WTC11 (cell line): ENCODE results near the gene NOL4L. TPM values are rescaled to one million over a fixed set of nuclear protein-coding genes. Genes with fewer than 3 reads are reported as not detected.

Experiments used
- ATAC-seq: fragments of 200-7000 bp; cut with Tn5 transposase; 2 replicates; pipeline ENCODE4 v1.10.0; 2021; ENCODE audit warnings: mild to moderate bottlenecking, moderate library complexity
- CTCF ChIA-PET: fragments of 300-600 bp; sonication (Branson Sonifier 250); formaldehyde crosslinking; loops from one replicate; lab custom pipeline; 2021; ENCODE audit warnings: antibody characterized with exemption; lab: Charles Lee
- POLR2A ChIA-PET: fragments of 350-600 bp; sonication (Branson Sonifier 250); formaldehyde crosslinking; loops from one replicate; lab custom pipeline; 2021; ENCODE audit warnings: antibody characterized with exemption; lab: Charles Lee
- DNase-seq: peaks from one replicate; pipeline ENCODE4 v3.0.0; 2021; ENCODE audit warnings: low spot score
- H3K27ac Mint-ChIP-seq: 2 replicates; pipeline ENCODE4 v1.8.0; 2021; ENCODE audit warnings: mixed read lengths
- H3K27me3 Mint-ChIP-seq: 2 replicates; pipeline ENCODE4 v1.8.0; 2021; ENCODE audit warnings: low read depth, mild to moderate bottlenecking, moderate library complexity, mixed read lengths
- H3K36me3 Mint-ChIP-seq: 2 replicates; pipeline ENCODE4 v1.8.0; 2021; ENCODE audit warnings: mixed read lengths
- H3K4me1 Mint-ChIP-seq: 2 replicates; pipeline ENCODE4 v1.8.0; 2022; ENCODE audit warnings: mixed read lengths
- H3K4me3 Mint-ChIP-seq: 2 replicates; pipeline ENCODE4 v1.8.0; 2021; ENCODE audit warnings: mild to moderate bottlenecking, moderate library complexity, mixed read lengths
- H3K9me3 Mint-ChIP-seq: 2 replicates; pipeline ENCODE4 v1.8.0; 2021; ENCODE audit warnings: mixed read lengths
- E2F4 ChIP-seq: sonication (generic); formaldehyde crosslinking; IDR thresholded peaks from 2 replicates; pipeline ENCODE4 v1.8.1; 2022; ENCODE audit warnings: low read depth, mild to moderate bottlenecking, moderate library complexity, missing genetic modification reagents, borderline replicate concordance
- FOXK1 ChIP-seq: sonication (generic); formaldehyde crosslinking; IDR thresholded peaks from 2 replicates; pipeline ENCODE4 v1.8.0; 2022; ENCODE audit warnings: mild to moderate bottlenecking, moderate library complexity, missing genetic modification reagents
- HMGA2 ChIP-seq: fragments of 250-450 bp; sonication (Bioruptor Pico); IDR thresholded peaks from 2 replicates; pipeline ENCODE4 v1.4.0; 2021; ENCODE audit warnings: mild to moderate bottlenecking, moderate library complexity
- IRF1 ChIP-seq: sonication (generic); formaldehyde crosslinking; IDR thresholded peaks from 2 replicates; pipeline ENCODE4 v1.8.0; 2023; ENCODE audit warnings: missing genetic modification reagents
- JUN ChIP-seq: sonication (generic); formaldehyde crosslinking; IDR thresholded peaks from 2 replicates; pipeline ENCODE4 v1.8.0; 2023; ENCODE audit warnings: mild to moderate bottlenecking, missing genetic modification reagents
- MXD4 ChIP-seq: fragments of 250-450 bp; sonication (Bioruptor Pico); IDR thresholded peaks from 2 replicates; pipeline ENCODE4 v1.8.0; 2021; ENCODE audit warnings: mild to moderate bottlenecking, moderate library complexity, borderline replicate concordance
- NFATC4 ChIP-seq: fragments of 250-450 bp; sonication (Bioruptor Pico); IDR thresholded peaks from 2 replicates; pipeline ENCODE4 v1.9.0; 2021; ENCODE audit warnings: mild to moderate bottlenecking
- SMAD3 ChIP-seq: sonication (generic); formaldehyde crosslinking; IDR thresholded peaks from 2 replicates; pipeline ENCODE4 v1.8.0; 2022; ENCODE audit warnings: missing genetic modification reagents, mild to moderate bottlenecking, borderline replicate concordance
- ZNF121 ChIP-seq: sonication (generic); formaldehyde crosslinking; IDR thresholded peaks from 2 replicates; pipeline ENCODE4 v1.8.0; 2023; ENCODE audit warnings: missing genetic modification reagents
- ZNF416 ChIP-seq: fragments of 250-450 bp; sonication (Bioruptor Pico); IDR thresholded peaks from 2 replicates; pipeline ENCODE4 v1.9.0; 2021; ENCODE audit warnings: mild to moderate bottlenecking, inconsistent platforms
- ZNF423 ChIP-seq: fragments of 250-450 bp; sonication (Bioruptor Pico); IDR thresholded peaks from 2 replicates; pipeline ENCODE4 v2.1.2; 2022; ENCODE audit warnings: mild to moderate bottlenecking, moderate library complexity
- total RNA-seq: library from RNA; stranded (reverse); gene quantifications from 3 replicates; pipeline ENCODE4 v1.2.3, GENCODE V29; 2021
- TF ChIP-seq, protein P1 (sequence below): sonication (generic); formaldehyde crosslinking; IDR thresholded peaks from 2 replicates; pipeline ENCODE4 v1.8.1; 2022; ENCODE audit warnings: low read depth, missing genetic modification reagents, borderline replicate concordance
- TF ChIP-seq, protein P2 (sequence below): sonication (generic); formaldehyde crosslinking; IDR thresholded peaks from 2 replicates; pipeline ENCODE4 v1.8.0; 2023; ENCODE audit warnings: missing genetic modification reagents, mild to moderate bottlenecking, borderline replicate concordance
- TF ChIP-seq, protein P3 (sequence below): sonication (generic); formaldehyde crosslinking; IDR thresholded peaks from 2 replicates; pipeline ENCODE4 v1.8.1; 2022; ENCODE audit warnings: missing genetic modification reagents, borderline replicate concordance
- TF ChIP-seq, protein P4 (sequence below): fragments of 250-450 bp; sonication (Bioruptor Pico); IDR thresholded peaks from 2 replicates; pipeline ENCODE4 v1.8.0; 2021; ENCODE audit warnings: mild to moderate bottlenecking

NOL4L gene
- total RNA-seq, 1 experiment from 2014 or later, result 29.0 TPM

GRCh38 chr20:32612351-32613191 is 27.4 kb upstream of the NOL4L start:
- POLR2A ChIA-PET, result no interaction called here
- Mint-ChIP-seq H3K4me1 (peaks cover 10% of the 10 kb centered on the region), H3K27ac (no peak overlapping the region)
- CTCF ChIA-PET, result interaction anchor here (1.2 kb wide), 1 partner anchor 53 kb away, joined by 3 read pairs; no protein-coding TSS in a partner anchor
- no peak for DNase-seq
- TF ChIP-seq ZNF423 (CRISPR knock-in tag), result no peak
- TF ChIP-seq ZNF416 (CRISPR knock-in tag), result no peak
- no peak for TF ChIP-seq E2F4
- TF ChIP-seq, protein P1, sequence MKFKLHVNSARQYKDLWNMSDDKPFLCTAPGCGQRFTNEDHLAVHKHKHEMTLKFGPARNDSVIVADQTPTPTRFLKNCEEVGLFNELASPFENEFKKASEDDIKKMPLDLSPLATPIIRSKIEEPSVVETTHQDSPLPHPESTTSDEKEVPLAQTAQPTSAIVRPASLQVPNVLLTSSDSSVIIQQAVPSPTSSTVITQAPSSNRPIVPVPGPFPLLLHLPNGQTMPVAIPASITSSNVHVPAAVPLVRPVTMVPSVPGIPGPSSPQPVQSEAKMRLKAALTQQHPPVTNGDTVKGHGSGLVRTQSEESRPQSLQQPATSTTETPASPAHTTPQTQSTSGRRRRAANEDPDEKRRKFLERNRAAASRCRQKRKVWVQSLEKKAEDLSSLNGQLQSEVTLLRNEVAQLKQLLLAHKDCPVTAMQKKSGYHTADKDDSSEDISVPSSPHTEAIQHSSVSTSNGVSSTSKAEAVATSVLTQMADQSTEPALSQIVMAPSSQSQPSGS (CRISPR knock-in tag), result no peak
- no peak for TF ChIP-seq JUN
- TF ChIP-seq FOXK1 (CRISPR knock-in tag), result no peak
- no peak for TF ChIP-seq SMAD3 (CRISPR knock-in tag)
- TF ChIP-seq, protein P2, sequence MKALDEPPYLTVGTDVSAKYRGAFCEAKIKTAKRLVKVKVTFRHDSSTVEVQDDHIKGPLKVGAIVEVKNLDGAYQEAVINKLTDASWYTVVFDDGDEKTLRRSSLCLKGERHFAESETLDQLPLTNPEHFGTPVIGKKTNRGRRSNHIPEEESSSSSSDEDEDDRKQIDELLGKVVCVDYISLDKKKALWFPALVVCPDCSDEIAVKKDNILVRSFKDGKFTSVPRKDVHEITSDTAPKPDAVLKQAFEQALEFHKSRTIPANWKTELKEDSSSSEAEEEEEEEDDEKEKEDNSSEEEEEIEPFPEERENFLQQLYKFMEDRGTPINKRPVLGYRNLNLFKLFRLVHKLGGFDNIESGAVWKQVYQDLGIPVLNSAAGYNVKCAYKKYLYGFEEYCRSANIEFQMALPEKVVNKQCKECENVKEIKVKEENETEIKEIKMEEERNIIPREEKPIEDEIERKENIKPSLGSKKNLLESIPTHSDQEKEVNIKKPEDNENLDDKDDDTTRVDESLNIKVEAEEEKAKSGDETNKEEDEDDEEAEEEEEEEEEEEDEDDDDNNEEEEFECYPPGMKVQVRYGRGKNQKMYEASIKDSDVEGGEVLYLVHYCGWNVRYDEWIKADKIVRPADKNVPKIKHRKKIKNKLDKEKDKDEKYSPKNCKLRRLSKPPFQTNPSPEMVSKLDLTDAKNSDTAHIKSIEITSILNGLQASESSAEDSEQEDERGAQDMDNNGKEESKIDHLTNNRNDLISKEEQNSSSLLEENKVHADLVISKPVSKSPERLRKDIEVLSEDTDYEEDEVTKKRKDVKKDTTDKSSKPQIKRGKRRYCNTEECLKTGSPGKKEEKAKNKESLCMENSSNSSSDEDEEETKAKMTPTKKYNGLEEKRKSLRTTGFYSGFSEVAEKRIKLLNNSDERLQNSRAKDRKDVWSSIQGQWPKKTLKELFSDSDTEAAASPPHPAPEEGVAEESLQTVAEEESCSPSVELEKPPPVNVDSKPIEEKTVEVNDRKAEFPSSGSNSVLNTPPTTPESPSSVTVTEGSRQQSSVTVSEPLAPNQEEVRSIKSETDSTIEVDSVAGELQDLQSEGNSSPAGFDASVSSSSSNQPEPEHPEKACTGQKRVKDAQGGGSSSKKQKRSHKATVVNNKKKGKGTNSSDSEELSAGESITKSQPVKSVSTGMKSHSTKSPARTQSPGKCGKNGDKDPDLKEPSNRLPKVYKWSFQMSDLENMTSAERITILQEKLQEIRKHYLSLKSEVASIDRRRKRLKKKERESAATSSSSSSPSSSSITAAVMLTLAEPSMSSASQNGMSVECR (CRISPR knock-in tag), result no peak
- TF ChIP-seq NFATC4, result no peak
- TF ChIP-seq, protein P3, sequence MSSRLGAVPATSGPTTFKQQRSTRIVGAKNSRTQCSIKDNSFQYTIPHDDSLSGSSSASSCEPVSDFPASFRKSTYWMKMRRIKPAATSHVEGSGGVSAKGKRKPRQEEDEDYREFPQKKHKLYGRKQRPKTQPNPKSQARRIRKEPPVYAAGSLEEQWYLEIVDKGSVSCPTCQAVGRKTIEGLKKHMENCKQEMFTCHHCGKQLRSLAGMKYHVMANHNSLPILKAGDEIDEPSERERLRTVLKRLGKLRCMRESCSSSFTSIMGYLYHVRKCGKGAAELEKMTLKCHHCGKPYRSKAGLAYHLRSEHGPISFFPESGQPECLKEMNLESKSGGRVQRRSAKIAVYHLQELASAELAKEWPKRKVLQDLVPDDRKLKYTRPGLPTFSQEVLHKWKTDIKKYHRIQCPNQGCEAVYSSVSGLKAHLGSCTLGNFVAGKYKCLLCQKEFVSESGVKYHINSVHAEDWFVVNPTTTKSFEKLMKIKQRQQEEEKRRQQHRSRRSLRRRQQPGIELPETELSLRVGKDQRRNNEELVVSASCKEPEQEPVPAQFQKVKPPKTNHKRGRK (CRISPR knock-in tag), result no peak
- TF ChIP-seq, protein P4, sequence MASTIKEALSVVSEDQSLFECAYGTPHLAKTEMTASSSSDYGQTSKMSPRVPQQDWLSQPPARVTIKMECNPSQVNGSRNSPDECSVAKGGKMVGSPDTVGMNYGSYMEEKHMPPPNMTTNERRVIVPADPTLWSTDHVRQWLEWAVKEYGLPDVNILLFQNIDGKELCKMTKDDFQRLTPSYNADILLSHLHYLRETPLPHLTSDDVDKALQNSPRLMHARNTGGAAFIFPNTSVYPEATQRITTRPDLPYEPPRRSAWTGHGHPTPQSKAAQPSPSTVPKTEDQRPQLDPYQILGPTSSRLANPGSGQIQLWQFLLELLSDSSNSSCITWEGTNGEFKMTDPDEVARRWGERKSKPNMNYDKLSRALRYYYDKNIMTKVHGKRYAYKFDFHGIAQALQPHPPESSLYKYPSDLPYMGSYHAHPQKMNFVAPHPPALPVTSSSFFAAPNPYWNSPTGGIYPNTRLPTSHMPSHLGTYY (CRISPR knock-in tag), result no peak
- no peak for TF ChIP-seq IRF1 (CRISPR knock-in tag)
- TF ChIP-seq MXD4 (CRISPR knock-in tag), result no peak
- TF ChIP-seq HMGA2 (CRISPR knock-in tag), result no peak
- TF ChIP-seq ZNF121 (CRISPR knock-in tag), result no peak
- TF ChIP-seq, all 79 proteins: peak for 0
- H3K9me3 Mint-ChIP-seq, result peaks cover 9% of the 10 kb centered on the region; the same call in 1 of the 2 replicates
- no peak overlapping the region for H3K4me3 Mint-ChIP-seq
- H3K27me3 Mint-ChIP-seq, result no peaks in the 10 kb centered on the region
- ATAC-seq, result no peak
- no peaks in the 10 kb centered on the region for H3K36me3 Mint-ChIP-seq
